H9 (cell line): Measurements from ENCODE around the gene THOC5. TPM values are rescaled to one million over a fixed set of nuclear protein-coding genes. Genes with fewer than 3 reads are reported as not detected.

Experiments used
- DNase-seq: peaks from one replicate; pipeline ENCODE4 v3.0.0-alpha.2; 2017
- H2AFZ ChIP-seq: one replicate; pipeline ENCODE4 v1.6.1; 2013; ENCODE audit warnings: mild to moderate bottlenecking, low read length, control low read depth, moderate library complexity
- H2AK5ac ChIP-seq: 2 replicates; pipeline ENCODE4 v1.6.1; 2013; ENCODE audit warnings: low read length, control low read depth, mixed read lengths; ENCODE audit not compliant: insufficient read length
- H2BK120ac ChIP-seq: one replicate; pipeline ENCODE4 v1.6.1; 2013; ENCODE audit warnings: low read depth, mild to moderate bottlenecking, low read length, control low read depth, inconsistent platforms; ENCODE audit not compliant: poor library complexity, severe bottlenecking
- H2BK12ac ChIP-seq: 2 replicates; pipeline ENCODE4 v1.6.1; 2013; ENCODE audit warnings: low read length, control low read depth, mixed read lengths, low read depth; ENCODE audit not compliant: insufficient read length
- H2BK15ac ChIP-seq: 2 replicates; pipeline ENCODE4 v1.6.1; 2013; ENCODE audit warnings: low read depth, low read length, control low read depth
- H2BK20ac ChIP-seq: one replicate; pipeline ENCODE4 v1.6.1; 2013; ENCODE audit warnings: low read depth, mild to moderate bottlenecking, low read length, control low read depth, inconsistent platforms; ENCODE audit not compliant: poor library complexity, severe bottlenecking
- H2BK5ac ChIP-seq: 2 replicates; pipeline ENCODE4 v1.6.1; 2013; ENCODE audit warnings: low read length, control low read depth, mixed read lengths; ENCODE audit not compliant: insufficient read length
- H3K14ac ChIP-seq: 2 replicates; pipeline ENCODE4 v1.6.1; 2013; ENCODE audit warnings: low read length, control low read depth; ENCODE audit not compliant: insufficient read depth
- H3K18ac ChIP-seq: 2 replicates; pipeline ENCODE4 v1.6.1; 2013; ENCODE audit warnings: low read depth, mild to moderate bottlenecking, mixed read lengths, low read length, control low read depth; ENCODE audit not compliant: insufficient read length
- H3K23ac ChIP-seq: 2 replicates; pipeline ENCODE4 v1.6.1; 2013; ENCODE audit warnings: low read length, control low read depth, mixed read lengths, low read depth; ENCODE audit not compliant: insufficient read length
- H3K23me2 ChIP-seq: 2 replicates; pipeline ENCODE4 v1.6.1; 2013; ENCODE audit warnings: low read depth, mild to moderate bottlenecking, mixed read lengths, low read length, control low read depth; ENCODE audit not compliant: insufficient read length, poor library complexity, severe bottlenecking
- H3K27ac ChIP-seq: 2 replicates; pipeline ENCODE4 v1.5.1; 2013; ENCODE audit warnings: low read length, control low read depth, mixed read lengths, low read depth; ENCODE audit not compliant: insufficient read length
- H3K27me3 ChIP-seq: 2 replicates; pipeline ENCODE4 v1.6.1; 2013; ENCODE audit warnings: low read length, control low read depth, inconsistent platforms; ENCODE audit not compliant: insufficient read depth
- H3K4ac ChIP-seq: 2 replicates; pipeline ENCODE4 v1.6.1; 2013; ENCODE audit warnings: low read depth, mild to moderate bottlenecking, control low read depth, inconsistent platforms, low read length, moderate library complexity
- H3K4me1 ChIP-seq: 2 replicates; pipeline ENCODE4 v1.6.1; 2013; ENCODE audit warnings: low read length, control low read depth, inconsistent platforms; ENCODE audit not compliant: insufficient read depth
- H3K4me2 ChIP-seq: 2 replicates; pipeline ENCODE4 v1.6.1; 2013; ENCODE audit warnings: low read length, control low read depth, mixed read lengths; ENCODE audit not compliant: insufficient read length, insufficient read depth
- H3K56ac ChIP-seq: 2 replicates; pipeline ENCODE4 v1.6.1; 2013; ENCODE audit warnings: low read depth, mild to moderate bottlenecking, mixed read lengths, low read length, control low read depth; ENCODE audit not compliant: insufficient read length
- H3K79me1 ChIP-seq: 2 replicates; pipeline ENCODE4 v1.6.1; 2013; ENCODE audit warnings: low read depth, mild to moderate bottlenecking, moderate library complexity, low read length, control low read depth, inconsistent platforms; ENCODE audit not compliant: insufficient read depth, poor library complexity, severe bottlenecking
- H3K79me2 ChIP-seq: 2 replicates; pipeline ENCODE4 v1.6.1; 2013; ENCODE audit warnings: low read length, control low read depth, inconsistent platforms; ENCODE audit not compliant: insufficient read depth
- H3K9ac ChIP-seq: 2 replicates; pipeline ENCODE4 v1.6.1; 2013; ENCODE audit warnings: low read length, control low read depth, mixed read lengths; ENCODE audit not compliant: insufficient read length; ENCODE audit errors: extremely low read depth
- H3K9me3 ChIP-seq: one replicate; pipeline ENCODE4 v1.6.1; 2013; ENCODE audit warnings: low read depth, low read length, inconsistent platforms; ENCODE audit not compliant: control insufficient read depth
- H3T11ph ChIP-seq: one replicate; pipeline ENCODE4 v1.6.1; 2013; ENCODE audit warnings: mild to moderate bottlenecking, low read length, control low read depth, inconsistent platforms
- H4K20me1 ChIP-seq: one replicate; pipeline ENCODE4 v1.6.1; 2013; ENCODE audit not compliant: control insufficient read depth, insufficient read length, insufficient read depth
- H4K5ac ChIP-seq: 2 replicates; pipeline ENCODE4 v1.6.1; 2013; ENCODE audit warnings: low read depth, mild to moderate bottlenecking, mixed read lengths, low read length, control low read depth; ENCODE audit not compliant: insufficient read length
- H4K8ac ChIP-seq: replicated peaks from 2 replicates; pipeline ENCODE4 v1.6.1; 2013; ENCODE audit warnings: low read length, control low read depth, mixed read lengths, low read depth; ENCODE audit not compliant: insufficient read length
- H4K91ac ChIP-seq: 2 replicates; pipeline ENCODE4 v1.6.1; 2013; ENCODE audit warnings: low read depth, mild to moderate bottlenecking, moderate library complexity, mixed read lengths, low read length, control low read depth; ENCODE audit not compliant: insufficient read length
- H3K27ac Mint-ChIP-seq, 3 experiments: 2 replicates in 2 of 3; 3 replicates in 1 of 3; pipeline ENCODE4 v1.8.0; 2020 to 2021; ENCODE audit warnings: mixed read lengths in 3 of 3, mild to moderate bottlenecking in 1 of 3, moderate library complexity in 1 of 3
- H3K27me3 Mint-ChIP-seq: 2 replicates; pipeline ENCODE4 v1.8.0; 2021; ENCODE audit warnings: low read depth, mild to moderate bottlenecking, moderate library complexity, mixed read lengths
- H3K36me3 Mint-ChIP-seq, 3 experiments: 2 replicates in 2 of 3; 3 replicates in 1 of 3; pipeline ENCODE4 v1.8.0; 2020 to 2021; ENCODE audit warnings: low read depth in 3 of 3, mixed read lengths in 3 of 3; ENCODE audit not compliant: insufficient read depth in 1 of 3
- H3K4me1 Mint-ChIP-seq, 2 experiments: 2 replicates each; pipeline ENCODE4 v1.8.0; 2020; ENCODE audit warnings: mixed read lengths in 2 of 2
- H3K4me3 Mint-ChIP-seq, 2 experiments: 2 replicates in 1 of 2; 3 replicates in 1 of 2; pipeline ENCODE4 v1.8.0; 2020 to 2021; ENCODE audit warnings: mild to moderate bottlenecking in 2 of 2, mixed read lengths in 2 of 2, moderate library complexity in 1 of 2
- H3K9me3 Mint-ChIP-seq, 2 experiments: 2 replicates in 1 of 2; 3 replicates in 1 of 2; pipeline ENCODE4 v1.8.0; 2020; ENCODE audit warnings: mild to moderate bottlenecking in 2 of 2, mixed read lengths in 2 of 2, moderate library complexity in 1 of 2
- WGBS: extraction: QIAGEN DNeasy Blood & Tissue Kit; methylation state at CpG from one replicate; pipeline ENCODE4 v1.1.7; 2013; ENCODE audit warnings: missing lambda C conversion rate, low lambda C conversion rate, mixed read lengths; ENCODE audit not compliant: insufficient read length; ENCODE audit errors: extremely low coverage; 5-methylcytosine and 5-hydroxymethylcytosine counted together
- total RNA-seq: library from RNA; stranded (reverse); gene quantifications from 2 replicates; pipeline ENCODE4 v1.2.1, GENCODE V29; 2021
- TF ChIP-seq, protein P1 (sequence below): fragments of 200-600 bp; sonication (generic); conservative IDR thresholded peaks from 3 replicates; pipeline ENCODE4 v1.8.0; 2021; ENCODE audit warnings: antibody characterized with exemption, mild to moderate bottlenecking

THOC5 gene
- total RNA-seq, 1 experiment from 2014 or later = 71.8 TPM

DNA sequence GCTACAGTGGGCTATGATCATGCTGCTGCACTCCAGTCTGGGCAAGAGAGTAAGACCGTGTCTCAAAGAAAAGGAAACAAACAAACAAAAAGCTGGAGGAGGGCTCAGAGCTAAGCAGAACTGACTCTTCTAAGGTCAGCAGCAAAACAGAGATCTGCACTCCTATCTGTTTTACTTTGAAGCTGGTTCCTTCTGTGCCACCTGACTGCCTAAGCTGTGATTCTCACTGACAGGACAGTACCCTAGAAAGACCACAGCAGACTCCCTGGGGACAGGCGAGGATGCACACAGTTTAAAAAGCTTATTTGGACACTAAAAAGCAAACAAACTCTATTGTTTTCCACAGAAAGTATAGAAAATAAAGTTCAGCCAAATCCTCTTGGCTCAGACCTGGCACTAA, 43.0 kb downstream of the THOC5 start:
- WGBS = no CpG with 5 or more reads among the region's 2 CpGs
- no peak overlapping the region for H2BK5ac ChIP-seq
- no peaks in the 10 kb centered on the region for H3K27me3 ChIP-seq
- H3K27ac ChIP-seq = no peak overlapping the region
- no peak overlapping the region for H3K23ac ChIP-seq
- no peak overlapping the region for H3T11ph ChIP-seq
- H3K4me1 Mint-ChIP-seq = no peaks in the 10 kb centered on the region
- no peak overlapping the region for H2BK15ac ChIP-seq
- no peak overlapping the region for H4K5ac ChIP-seq
- H2AK5ac ChIP-seq = no peak overlapping the region
- H3K27ac Mint-ChIP-seq = peak overlapping the region in 1 of 3 experiments; percentile 78; a peak in 2 of 7 replicates
- no peak for DNase-seq
- H4K20me1 ChIP-seq = no peaks in the 10 kb centered on the region
- TF ChIP-seq, protein P1, sequence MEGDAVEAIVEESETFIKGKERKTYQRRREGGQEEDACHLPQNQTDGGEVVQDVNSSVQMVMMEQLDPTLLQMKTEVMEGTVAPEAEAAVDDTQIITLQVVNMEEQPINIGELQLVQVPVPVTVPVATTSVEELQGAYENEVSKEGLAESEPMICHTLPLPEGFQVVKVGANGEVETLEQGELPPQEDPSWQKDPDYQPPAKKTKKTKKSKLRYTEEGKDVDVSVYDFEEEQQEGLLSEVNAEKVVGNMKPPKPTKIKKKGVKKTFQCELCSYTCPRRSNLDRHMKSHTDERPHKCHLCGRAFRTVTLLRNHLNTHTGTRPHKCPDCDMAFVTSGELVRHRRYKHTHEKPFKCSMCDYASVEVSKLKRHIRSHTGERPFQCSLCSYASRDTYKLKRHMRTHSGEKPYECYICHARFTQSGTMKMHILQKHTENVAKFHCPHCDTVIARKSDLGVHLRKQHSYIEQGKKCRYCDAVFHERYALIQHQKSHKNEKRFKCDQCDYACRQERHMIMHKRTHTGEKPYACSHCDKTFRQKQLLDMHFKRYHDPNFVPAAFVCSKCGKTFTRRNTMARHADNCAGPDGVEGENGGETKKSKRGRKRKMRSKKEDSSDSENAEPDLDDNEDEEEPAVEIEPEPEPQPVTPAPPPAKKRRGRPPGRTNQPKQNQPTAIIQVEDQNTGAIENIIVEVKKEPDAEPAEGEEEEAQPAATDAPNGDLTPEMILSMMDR = no peak
- no peak overlapping the region for H2BK120ac ChIP-seq
- no peak overlapping the region for H3K4me2 ChIP-seq
- H2BK12ac ChIP-seq = no peak overlapping the region
- no peak overlapping the region for H4K8ac ChIP-seq
- H3K9me3 Mint-ChIP-seq = no peaks in the 10 kb centered on the region
- no peak overlapping the region for H4K91ac ChIP-seq
- no peak overlapping the region for H2BK20ac ChIP-seq
- H3K14ac ChIP-seq = no peak overlapping the region
- H3K36me3 Mint-ChIP-seq = peaks cover 27 to 71% (median 70%) of the 10 kb centered on the region in 3 experiments; a peak in 6 of 7 replicates
- H3K18ac ChIP-seq = no peak overlapping the region
- H3K4me1 ChIP-seq = no peaks in the 10 kb centered on the region
- no peaks in the 10 kb centered on the region for H3K23me2 ChIP-seq
- H3K4me3 Mint-ChIP-seq = no peak overlapping the region
- H3K9ac ChIP-seq = no peak overlapping the region
- no peaks in the 10 kb centered on the region for H3K79me2 ChIP-seq
- H3K56ac ChIP-seq = no peak overlapping the region
- H2AFZ ChIP-seq = no peak overlapping the region
- no peaks in the 10 kb centered on the region for H3K27me3 Mint-ChIP-seq
- no peaks in the 10 kb centered on the region for H3K9me3 ChIP-seq
- H3K4ac ChIP-seq = no peak overlapping the region
- H3K79me1 ChIP-seq = no peaks in the 10 kb centered on the region
